NCI-H2081 (cell line): ENCODE data around the gene NAA35.
"Not testable (repeated sequence)": the region's sequence is repeated elsewhere in the genome, so short reads cannot be mapped to it uniquely, and the experiment has no call there.

Experiments
- DNase-seq, 2 experiments: peaks; one replicate each; lab custom pipeline; 2025; lab: John Stamatoyannopoulos, UW

Gene NAA35

DNA sequence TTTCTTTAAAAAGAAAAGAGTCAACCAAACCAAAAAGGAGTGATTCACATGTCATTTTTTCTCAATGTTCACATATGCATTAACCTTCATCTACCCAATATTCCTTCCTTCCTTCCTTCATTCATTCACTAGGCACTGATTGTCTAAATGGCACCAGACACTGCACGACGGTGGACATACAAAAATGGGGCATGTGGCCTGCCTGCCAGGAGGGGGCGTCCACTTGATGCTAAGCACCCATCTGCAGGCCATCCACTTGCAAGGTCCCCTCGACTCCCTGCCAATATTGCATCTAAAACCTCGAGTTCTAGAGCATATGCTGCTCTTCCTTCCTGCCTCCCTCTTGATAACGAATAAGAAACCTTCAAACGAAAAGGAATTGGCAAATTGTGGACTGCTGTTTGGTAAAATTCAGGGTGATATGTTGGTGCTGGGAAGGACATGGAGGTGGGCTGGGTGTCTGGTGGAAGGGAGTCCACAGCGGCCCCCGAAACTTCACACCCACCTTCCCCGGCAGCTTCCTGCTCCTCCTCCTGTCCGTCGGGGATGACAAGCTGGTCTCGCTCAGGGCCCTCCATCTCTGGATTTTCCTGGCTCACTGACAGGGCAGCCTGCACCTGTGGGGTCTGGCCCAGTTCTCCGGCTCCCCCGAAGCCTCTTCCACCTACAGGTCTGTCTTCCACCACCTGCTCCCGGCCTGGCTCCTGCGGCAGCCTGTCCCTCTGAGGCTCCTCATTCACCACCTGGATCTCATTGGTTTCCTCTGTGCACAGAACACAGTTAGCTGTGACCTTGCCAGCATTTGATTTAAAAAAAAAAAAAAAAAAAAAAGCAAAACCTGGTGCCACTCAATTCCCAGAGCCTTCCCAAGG lies 94.2 kb downstream of the NAA35 start:
- DNase-seq = peak; percentile 47 to 57

DNA sequence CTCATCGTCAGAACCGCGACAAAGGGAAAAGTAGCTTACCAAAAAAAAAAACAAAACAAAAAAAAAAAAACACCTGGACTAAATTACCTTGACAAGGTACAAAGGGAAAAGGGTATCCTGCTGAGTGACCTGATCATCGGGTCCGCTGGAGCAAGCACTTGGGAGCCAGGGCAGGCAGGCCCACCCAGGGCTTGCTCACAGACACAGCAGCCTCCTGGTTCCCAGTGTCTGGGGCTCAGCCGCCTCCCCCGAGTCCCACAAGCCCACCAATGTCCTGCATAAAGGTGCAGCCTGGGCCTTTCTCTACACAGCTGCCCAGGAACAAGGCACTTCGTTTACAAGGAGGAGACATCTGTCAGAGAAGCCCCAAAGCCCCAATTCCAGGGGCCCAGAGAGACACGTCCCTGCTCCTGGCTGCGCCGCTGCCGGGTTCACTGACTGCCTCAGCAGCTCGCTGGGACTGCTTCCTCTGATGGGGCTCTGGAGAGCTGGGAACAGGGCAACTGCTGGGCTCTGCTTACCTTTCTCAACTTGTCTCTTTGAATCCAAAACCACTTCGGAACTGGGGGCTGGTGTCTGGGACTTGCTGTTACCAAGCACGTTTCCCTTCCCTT lies 95.0 kb downstream of the NAA35 start:
- peak; percentile 6 to 31 for DNase-seq

DNA sequence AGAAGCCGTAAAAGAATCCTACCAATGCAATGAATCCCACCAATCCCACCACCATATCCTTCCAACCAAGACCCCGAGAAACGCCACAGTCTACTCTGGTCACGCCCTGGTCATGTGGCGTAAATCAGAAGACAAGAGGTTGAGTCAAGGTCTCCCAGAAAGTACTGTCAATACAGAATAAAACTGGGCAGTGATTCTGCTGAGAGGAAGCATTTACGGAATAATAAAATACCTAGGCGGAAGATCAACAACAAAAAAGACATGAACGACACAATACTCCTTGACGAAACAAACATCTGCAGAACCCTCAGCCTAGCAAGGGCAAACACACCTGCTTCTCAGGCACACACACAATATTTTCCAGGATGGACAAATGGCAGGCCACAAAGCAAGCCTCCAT lies 95.6 kb downstream of the NAA35 start:
- DNase-seq = peak; percentile 2 to 36

DNA sequence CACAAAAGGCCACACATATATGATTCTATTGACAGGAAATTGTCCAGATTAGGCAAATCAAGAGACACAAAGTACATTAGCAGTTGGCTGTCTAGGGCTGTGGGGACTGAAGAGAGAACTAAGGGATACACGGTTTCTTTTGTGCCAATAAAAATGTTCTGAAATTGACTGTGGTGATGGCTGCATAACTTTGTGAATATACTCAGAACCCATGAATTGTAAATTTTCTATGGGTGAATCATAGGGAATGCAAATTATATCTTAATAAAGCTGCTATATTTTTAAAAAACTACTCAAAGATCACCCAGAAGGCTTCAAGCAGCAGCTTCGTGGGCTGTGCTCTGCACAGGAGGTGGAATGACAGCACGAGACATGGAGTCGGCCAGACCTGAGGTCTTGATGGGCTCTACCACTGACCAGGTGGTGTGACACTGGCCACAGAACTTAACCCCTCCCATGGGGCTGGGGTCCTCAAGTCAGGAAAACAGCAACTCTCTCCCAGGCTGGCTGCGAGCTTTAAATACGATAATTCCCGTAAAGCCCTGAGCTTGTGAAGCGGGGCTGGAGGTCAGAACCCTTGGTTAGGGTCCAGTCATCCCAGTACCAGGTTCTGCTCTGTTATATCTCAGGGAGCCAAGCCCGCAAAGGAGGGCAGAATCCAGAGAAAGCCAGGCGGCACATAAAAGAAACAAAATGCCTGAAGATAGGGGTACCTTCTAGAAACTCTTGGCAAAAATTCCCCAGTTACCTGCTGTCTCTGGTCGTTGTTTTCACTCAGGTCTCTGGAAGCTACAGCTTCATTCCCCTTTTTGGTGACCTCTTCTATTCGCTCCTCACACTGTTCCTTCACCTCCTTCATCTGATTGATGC lies 99.3 kb downstream of the NAA35 start:
- no peak for DNase-seq

DNA sequence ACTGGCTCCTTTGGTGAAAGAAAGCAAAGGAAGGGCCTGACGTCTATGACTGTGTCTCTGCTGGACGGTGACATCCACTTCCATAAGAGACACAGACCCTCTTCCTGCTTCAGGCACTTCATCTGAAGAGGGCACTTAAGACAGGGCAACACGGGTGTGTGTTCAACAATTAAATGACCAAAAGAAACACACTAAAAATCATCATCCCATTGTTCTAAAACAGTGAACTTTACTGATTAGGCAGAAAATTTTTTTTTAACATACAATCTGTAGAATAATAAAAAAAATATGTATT lies 99.9 kb downstream of the NAA35 start:
- DNase-seq = no peak

DNA sequence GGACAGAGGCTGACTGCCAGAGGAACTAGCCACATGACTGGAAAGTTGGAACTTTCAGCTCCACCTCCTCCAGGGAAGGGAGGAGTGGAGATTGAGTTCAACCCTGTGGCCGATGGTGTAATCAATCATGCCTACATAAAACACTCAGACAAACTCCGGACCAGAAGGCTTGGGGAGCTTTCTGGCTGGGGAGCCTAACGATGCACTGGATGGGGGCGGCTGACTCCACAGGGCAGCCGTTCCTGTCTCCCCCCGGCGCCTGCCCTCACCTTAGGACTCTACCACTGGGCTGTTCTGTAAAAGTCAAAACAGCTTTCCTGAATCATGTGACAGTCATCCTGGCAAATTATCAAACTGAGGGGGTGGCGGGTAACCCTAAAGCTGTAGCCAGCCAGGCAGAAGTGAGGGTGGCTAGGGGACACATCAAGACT lies 100.4 kb downstream of the NAA35 start:
- no peak for DNase-seq

DNA sequence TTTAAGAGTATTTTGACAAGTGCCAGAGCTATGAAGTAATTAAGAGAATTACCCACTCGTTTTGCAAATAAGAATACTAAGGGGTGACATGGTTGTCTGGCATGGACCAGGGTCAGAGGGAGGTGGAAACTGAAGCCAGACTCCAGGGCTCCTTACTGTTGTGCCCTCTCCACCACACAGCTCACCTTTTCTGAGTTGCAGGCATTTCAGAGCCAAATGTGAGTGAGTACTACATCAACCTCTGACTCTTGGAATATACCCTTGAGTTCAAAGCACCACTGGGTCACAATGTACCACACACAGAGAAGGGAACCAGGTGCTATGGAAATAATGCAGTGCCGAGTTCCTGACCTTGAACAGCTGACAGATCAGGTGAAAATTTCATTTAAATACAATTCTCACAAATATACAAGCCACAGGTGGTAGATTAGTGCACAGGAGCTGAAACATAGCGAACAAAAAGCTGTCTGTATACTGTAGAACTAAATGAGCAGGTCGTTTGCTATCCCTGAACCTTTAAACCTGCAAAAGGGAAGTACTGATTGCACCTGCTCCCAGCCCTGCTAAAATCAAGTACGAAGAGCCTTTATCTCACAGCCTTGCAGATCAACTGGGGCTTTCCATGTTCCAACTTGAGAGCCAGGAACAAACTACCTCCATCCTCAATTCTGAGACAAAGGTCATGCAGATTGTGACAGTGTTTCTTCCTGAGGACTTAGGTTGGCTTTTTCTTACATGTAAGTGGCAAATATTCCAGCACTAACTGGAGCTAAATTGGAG lies 101.4 kb downstream of the NAA35 start:
- no peak for DNase-seq

DNA sequence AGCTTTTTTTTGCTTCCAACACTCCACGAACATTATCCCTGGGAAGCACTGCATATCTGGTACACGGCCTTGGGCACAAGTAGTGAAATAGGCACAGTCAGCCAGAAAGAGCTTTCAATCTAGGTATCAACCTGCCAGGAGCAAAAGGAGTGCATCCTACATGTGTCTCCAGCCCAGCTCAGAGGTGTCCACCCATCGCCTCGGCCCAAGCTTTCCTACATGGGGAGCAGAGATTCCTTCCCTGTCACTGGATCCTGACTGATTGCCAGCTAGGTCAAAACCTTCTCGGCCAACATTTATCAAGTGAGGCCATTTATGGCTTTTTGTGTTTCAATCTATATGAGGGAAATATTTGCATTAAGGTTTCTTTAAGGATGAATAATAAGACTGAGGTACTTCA lies 102.6 kb downstream of the NAA35 start:
- no peak for DNase-seq

DNA sequence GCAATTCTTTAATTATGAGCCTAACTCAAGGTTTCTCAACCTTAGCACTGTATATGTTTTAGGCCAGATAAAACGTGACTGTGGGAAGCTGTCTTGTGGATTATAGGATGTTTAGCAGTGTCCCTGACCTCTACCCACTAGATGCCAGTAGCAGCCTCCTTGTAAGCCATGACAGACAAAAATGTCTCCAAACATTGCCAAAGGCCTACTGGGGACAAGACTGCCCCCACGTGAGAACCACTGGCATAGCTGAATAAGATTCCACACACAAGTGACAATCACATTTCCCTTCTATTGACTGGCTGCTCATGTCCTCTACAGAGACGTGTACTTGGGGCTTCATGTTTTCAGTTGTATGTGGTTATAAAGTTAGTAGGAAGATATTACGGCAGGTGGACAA lies 103.1 kb downstream of the NAA35 start:
- DNase-seq = no peak

DNA sequence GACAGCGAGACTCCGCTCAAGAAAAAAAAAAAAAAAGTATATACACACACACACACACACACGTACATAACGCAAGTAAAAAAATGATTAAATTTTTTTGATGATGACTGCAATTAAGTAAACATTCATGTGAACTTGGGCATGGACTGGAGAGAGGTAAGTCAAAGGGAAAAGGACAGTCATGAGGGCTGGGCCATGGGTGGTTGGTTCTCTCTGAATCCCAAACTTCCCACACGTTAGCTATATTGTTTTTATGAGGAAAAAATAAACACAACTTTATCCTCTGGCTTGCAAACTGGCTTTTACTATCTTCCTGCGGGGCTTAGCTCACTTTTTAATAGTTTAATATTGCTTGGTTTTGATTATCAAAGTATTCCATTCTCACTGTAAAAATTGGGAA lies 104.7 kb downstream of the NAA35 start:
- DNase-seq = no peak

DNA sequence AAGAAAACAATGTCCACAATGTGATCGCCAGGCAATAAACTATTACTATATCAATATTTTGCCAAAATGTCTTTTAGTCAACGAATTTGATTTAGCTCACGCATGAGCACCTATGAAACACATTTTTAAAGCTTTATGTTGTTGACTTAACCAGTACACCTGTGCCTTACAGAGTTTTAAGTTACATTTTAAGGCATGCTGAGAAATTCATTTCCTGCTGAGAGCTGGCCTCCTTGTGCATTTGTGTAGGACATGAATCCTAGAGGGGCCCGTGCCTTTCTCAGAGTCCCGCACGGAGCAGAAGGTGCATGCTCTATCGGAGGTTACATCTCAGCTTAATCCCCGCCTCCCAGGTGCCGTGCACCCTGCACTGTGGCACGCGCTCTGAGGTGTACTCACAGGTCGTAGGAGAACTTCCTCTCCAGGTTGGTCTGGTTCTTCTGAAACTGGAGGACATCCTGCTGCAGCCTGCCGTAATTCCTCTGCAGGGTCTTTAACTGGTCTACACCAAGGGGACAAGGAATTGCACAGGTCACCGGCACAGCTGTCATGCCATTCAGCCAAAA lies 105.2 kb downstream of the NAA35 start:
- DNase-seq = no peak

DNA sequence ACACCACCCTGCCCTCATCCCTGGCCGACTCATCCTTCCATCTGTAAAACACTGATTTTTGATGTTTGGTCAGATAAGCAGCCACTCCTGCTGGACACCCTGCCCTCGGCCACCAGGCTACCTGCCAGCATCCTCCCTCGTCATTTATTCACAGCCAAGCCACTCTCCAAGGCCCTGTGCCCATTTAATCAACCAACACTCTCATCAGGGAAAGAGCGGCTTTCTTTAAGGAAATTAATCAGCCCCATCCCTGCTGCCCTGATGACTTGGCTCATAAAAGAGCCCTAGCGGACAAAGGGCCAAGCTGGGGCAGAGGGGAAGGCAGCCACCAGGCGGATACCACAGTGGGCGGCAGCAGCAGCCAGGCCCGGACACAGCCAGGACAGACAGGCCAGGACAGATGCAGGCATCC lies 106.0 kb downstream of the NAA35 start:
- DNase-seq = no peak

DNA sequence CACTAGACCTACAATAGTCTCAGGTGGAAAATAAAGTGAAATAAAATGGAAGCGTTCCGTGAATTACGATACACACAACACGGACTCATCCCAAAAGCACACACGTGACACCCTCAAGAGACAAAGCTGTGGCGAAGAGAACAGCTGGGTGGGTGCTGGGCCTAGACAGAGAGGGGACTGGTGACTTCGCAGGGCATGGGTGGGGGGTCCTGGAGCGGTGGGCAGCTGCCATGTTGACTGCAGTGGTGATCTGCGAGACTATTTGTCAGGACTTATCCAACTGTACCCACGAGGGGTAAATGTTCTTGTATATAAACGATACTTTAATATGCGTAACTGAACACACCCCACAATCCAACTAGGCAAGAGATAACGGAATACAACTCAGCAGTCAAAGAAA lies 106.4 kb downstream of the NAA35 start:
- DNase-seq = no peak

DNA sequence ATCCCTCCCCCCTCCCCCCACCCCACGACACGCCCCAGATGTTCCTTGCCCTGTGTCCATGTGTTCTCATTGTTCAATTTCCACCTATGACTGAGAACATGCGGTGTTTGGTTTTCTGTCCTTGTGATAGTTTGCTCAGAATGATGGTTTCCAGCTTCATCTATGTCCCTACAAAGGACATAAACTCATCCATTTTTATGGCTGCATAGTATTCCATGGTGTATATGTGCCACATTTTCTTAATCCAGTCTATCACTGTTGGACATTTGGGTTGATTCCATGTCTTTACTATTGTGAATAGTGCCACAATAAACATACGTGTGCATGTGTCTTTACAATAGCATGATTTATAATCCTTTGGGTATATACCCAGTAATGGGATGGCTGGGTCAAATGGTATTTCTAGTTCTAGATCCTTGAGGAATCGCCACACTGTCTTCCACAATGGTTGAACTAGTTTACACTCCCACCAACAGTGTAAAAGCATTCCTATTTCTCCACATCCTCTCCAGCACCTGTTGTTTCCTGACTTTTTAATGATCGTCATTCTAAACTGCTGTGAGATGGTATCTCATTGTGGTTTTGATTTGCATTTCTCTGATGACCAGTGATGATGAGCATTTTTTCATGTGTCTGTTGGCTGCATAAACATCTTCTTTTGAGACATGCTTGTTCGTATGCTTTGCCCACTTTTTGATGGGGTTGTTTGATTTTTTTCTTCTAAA lies 107.2 kb downstream of the NAA35 start:
- not testable (repeated sequence) for DNase-seq

DNA sequence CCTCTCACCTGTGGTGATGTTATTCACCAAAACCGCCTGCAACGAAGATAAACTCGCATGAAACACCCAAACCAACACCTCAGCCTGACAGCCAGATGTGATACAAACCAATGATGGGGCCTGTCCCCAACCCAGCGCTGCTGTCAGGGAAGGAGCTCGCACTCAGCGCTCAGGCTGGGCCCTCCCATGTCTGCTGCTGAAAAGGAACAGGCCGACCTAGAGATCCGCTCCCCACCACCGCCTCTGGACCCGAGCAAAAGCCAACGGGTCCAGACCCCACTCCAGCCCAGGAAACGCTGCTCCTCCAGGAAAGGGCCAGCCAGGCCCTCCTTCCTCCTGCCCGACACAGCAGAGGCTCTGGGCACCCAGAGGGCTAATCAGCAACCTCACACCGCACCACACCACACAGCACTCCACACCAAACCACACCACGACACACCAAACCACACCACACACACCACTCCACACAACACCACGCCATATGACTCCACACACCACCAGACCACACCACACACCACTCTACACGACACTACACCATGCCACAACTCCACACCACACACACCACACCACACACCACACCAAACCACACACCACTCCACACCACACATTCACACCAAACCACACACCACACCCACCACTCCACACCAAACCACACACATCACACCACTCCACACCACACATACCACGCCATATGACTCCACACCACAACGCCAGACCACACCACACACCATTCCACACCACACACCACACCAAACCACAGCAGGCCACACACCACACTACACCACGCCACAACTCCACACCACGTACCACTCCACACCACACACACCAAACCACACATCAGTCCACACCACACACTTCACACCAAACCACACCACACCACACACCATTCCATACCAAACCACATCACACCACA lies 111.9 kb downstream of the NAA35 start:
- no peak for DNase-seq

DNA sequence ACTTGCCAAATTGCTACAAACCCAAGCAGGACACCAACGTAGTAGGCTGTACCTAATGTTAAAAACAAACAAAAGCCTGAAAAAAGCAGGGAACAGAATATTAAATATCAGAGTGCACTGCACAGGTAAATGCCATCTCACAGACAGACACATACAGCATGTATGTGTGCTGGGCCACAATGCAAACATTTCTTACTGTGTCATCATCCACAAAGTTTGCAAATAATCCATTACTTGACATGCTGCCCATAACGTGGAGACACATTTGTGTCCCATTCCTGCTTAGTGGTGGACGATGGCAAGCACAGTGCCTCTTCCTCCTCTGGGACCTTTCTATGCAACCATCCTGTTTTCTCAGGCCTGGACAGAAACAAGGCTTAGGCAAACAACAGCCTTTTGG lies 113.7 kb downstream of the NAA35 start:
- no peak for DNase-seq

DNA sequence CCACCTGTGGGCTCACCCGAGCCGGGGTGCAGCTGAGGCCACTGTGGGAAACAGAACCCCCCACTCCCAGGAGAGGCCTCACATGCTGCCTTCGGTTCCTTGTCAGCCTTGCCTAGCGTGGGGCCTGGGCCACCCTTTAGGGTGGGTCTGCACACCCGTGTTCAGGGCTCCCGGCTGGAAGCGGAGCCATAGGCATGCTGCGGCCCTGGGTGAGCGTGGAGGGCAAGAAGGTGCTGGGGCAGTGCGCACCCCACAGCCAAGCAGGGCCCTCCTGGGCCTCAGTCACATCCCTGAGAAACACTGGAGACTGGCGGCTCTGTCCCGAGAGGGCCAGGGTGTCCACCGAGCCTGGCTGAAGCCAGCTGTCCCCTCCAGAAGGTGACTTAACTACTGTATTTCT lies 116.5 kb downstream of the NAA35 start:
- DNase-seq = no peak

DNA sequence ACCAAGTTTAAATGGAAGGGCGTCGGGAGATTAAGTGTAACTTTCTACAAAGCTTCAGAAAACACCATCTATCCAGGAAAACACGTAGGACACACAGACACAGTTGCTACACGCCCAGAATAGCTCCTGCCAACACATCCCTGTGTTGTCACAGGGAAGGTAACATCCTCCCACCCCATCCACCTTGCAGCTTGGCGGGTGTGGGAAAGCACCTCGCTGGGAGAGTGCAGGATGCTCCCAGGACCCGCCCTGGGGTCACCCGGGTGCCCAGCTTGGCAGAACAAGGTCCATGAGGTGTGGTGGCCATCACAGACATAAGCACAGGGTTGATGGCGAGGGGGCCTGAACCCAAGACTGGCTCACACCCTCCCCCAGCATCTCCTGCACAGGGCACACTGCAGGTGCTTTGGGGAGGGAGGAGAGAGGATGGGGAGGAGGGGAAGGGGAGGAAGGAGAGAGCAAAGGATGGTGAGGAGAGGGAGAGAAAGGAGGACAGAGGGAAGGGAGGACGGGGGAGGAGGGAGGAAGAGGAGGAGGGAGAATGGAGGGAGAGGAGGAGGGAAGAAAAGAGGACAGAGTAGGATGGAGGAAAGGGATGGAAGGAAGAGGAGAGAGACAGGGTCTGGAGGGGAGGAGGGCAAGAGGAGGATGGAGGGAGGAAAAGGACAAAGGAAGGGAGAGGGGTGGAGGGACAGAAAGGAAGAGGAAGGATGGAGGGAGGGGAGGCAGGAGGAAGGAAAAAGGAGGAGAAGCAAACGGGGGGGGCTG lies 121.2 kb downstream of the NAA35 start:
- DNase-seq = no peak
